HG02943 (cell line): Measurements from ENCODE around the gene ENTR1.
A peak's percentile ranks its signal among the peaks of the same experiment; 100 is the strongest.

Experiments used
- ATAC-seq: cut with Tn5 transposase; IDR thresholded peaks from one replicate; pipeline ENCODE4 v1.9.1; 2021; ENCODE audit warnings: mild to moderate bottlenecking, low read depth, moderate library complexity; ENCODE audit not compliant: unreplicated experiment

Gene ENTR1

DNA sequence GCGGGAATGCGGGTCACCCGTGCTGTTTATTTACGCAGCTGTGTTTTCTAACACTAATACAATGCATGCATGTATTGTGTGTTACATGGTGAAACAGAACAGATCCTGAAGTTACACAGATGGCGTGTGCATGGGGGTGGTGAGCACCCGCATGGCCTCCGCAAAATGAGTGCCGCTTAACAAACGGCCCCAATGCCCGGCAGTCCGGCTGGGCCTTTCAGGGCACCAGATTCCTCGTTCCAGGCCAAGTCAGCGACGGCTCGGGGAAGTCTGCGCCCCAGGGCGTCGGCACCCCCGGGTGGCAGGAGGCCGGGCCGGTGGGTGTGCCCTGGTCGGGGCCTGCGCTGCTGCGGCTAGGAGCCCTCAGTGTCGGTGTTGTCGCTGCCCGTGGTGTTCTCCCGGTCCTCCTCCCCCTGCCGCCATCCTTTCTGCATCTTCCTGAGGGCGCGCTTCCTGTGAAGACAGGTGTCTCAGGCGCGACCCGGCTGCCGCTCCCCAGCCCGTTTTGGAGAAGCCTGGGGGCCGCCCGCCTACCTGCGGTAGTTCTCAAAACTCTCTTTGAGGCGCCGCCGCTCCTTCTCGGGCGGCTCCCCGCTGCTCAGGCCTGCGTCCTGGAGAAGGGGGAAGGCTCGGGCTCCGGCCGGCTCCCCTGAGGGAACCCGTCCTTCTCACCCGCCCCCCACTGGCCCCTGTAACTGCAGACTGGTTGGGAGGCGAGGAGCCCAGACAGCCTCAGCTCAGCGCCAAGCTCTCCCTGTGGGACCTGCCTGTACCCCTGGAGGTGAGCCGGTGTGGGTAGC, 46.3 kb downstream of the ENTR1 start:
- no peak for ATAC-seq

DNA sequence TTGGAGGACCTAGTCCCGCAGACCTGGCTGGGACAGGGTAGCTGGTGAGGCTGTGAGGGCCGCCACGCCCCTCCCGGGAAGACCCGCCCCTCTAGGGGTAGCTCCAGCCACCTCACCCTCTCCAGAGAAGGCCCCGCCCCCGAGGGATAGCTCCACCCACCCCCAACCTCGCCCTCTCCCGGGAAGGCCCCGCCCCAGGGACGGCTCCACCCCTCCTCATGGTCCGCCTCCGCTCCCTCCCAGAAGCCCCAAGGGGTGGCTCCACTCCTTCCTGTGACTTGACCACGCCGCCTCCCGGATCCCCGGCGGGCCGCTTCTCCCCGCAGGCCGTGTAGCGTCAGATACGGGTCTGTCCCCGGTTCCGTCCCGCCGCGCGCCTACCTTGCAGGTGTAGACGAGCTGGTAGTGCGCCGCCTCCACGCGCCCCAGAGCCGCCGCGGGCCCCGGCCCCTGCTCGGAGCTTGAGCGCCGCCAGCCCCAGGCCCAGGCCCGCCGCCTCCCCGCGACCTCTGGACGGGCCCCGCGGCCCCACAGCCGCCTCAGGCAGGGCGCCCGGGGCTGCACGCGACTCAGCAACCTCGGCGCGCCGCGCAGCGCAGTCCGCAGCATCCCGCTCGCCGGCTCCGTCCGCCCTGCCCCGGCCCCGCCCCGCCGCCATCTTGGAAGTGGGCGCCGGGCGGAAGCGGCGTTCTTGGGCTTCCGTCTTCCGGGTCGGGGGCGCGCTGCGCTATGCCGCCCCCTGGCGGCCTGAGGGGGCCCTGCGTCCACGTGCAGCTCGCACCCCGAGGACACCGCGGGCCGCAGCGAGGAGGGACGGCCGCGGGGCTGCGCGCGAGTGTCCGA, 47.1 kb downstream of the ENTR1 start, which contains the start of gene DNLZ:
Gene DNLZ, minus strand, starts transcription at position 639 of the 843 bp plus-strand sequence. Its CDS starts 30 bp downstream, at position 609.
- ATAC-seq, result peak; percentile 63

DNA sequence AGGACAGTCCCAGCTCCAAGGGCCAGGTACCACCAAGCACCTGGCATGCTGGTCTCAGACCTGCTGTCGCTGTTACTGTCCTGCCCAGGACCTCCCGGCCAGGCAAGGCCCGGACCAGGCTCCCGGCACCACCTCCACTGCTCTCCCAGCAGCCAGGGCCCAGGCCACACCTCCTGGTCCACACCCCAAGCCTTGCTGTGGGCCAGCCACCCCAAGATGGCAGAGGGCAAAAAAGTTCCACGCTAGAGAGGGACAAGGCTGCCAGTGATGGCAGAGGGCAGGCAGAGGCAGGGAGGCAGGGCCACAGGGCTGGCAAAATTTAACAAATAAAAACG, 48.0 kb downstream of the ENTR1 start:
- ATAC-seq, result no peak

DNA sequence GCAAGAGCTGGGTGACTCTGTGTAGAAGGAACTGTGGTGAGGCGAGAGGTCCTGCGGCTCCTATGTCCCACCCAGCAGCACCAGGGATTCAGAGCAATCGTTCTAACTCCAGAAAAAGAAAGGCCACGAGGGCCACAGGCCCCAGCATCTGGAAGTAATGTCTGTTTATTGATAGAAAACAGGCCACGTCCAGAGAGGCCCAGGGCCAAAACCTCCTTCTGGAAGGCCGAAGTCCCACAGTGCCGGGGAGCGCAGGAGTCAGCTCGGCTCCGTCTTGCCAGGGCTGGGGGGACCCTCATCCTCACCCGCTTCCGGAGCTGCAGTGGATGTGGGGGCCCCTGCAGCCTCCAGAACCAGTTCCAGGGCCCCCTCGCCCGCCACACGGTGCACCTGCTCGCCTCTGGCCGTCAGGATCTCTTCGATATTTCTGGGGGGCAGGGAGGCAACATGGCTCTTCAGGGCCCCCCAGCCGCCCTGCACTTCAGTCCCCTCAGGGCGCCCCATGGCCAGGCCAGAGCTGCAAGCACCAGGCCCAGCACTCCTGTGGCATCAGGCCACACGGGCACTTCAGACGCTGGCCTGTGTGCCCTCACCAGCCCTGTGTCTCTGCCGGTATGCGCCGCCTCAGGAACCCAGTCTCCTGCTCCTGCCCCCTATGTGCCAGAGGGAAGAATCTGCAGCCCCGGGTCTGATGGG, 48.5 kb downstream of the ENTR1 start:
- ATAC-seq, result no peak

DNA sequence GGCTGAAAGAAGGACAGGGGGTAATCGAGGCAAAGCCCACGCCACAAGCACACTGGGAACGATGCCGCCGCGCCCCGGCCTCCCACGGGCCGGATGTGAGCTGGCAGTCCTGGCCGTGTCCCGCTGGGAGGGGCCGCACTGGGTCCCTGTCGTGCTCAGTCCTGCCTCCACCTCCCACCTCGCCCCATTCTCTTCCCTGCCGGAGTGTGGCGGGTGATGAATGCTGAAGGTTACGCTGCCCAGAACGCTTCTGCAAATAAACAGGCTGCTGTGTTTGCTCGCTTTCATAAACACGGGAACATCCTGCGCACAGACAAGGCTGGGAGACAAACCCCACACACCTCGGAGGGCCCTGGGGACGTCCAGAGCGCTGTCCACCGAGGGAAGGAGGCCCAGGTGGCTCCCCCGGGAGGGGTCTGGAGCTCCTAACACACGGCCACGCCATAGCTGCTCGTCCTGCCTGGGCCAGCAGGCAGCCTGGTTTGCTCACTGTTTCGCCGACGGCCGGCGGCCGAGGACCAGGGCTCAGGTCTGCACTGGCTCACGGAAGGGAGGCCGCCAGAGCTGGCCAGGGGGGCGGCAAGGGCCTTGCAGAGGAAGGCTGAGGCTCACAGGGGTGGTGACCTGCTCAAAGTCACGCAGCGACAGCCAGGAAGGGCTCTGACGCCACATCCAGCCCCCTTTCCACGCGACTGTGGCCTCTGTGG, 49.2 kb downstream of the ENTR1 start:
- ATAC-seq, result no peak

DNA sequence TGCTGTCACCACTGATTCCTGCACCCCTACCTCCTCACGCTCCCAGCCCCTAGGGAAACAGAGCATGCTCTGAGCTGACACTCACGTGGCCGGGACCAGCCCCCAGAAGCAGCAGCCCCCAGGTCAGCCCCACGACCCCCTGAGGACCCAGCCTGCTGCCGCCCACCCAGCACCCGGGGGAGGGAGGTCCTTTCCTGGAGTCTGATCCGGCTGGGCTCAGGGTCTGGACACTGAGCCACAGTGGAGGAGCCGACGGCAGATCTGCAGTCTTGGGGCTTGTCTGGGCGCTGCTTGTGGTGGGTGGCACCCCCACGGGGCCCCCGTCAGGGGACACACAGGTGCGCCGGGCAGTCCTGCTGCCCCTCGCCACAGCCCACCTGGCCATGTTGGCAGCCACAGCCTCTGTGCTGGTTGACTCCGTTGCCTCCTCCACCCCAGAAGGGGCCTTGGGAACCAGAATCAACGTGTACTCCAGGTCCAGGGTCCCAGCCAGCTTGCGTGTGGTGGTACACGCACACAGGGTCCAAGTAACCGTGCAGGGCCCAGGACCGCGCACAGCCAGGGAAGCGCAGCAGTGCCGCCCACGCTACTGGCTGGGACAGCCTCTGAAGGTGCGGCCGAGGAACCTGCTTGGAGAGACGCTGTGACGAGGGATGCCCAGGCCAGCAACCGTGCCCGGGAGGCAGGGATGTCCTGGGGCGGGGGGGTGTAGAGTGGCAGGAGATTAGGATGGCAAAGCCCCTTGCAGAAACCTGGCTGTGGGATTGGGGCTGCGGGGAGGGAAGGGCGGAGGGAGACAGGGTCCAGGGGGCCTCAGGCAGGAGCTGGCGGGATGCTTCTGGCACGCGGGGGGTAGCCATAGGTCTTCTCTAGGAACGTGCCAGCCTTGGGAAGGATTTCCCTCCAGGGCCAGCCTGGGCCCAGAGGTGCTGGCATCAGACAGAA, 50.4 kb downstream of the ENTR1 start:
- ATAC-seq, result no peak

DNA sequence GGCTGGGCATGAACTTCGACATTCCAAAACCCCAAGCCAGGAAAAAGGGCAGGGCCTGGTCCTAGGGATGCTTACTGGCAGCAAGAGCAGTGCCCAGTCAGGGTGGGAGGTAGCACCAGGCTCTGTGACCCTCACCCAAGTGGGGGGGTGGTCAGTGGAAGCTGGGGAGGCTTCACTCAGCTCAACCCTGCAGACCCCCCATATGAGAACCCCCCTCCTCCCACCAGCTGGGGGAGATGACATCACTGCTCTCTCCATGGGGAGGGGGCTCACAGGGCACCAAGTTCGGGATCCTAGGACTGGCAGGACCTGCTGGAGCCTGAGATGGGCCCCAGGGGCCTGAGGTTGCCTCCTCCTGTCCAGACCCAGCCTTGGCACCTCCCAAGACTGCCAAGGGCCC, 51.5 kb downstream of the ENTR1 start:
- ATAC-seq, result no peak

DNA sequence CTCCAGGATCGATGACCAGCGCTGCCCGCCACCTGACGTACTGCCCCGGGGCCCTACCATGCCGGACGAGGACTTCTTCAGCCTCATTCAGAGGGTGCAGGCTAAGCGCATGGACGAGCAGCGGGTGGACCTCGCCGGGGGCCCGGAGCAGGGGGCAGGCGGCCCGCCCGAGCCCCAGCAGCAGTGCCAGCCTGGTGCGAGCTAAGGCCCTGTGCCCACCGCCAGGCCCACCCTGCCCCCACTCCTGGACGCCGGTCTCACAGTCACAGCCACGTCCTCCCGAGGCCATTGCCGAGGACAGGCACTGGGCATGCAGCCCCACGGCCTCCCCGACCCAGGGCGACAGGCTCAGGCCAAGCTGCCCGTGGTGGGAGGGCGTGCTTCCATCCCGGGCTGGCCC, 52.4 kb downstream of the ENTR1 start:
- no peak for ATAC-seq

DNA sequence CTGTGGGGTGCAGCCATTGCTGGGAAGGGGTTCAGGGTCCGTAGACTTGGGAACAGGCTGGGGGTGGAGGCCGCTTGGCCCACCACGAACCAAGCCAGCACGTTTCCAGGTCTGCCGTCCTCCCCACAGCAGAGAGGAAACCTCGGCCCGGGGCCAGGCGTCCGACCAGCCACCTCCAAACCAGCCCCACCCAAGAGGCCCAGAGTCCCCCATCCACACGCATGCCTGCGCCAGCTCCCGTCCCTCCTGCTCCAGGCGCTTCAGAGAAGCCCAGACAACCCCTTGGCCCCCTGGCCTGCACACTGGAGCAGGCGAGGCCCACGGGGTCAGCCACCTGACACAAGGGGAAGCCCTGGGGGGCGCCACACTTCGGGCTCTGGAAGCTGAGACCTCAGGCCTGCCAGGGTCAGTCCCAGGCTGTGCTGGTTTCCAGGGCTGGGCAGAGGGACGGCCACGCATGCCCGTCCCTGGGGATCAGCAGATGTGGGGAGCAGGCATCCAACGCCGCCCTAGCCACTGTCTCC, 53.1 kb downstream of the ENTR1 start:
- no peak for ATAC-seq

DNA sequence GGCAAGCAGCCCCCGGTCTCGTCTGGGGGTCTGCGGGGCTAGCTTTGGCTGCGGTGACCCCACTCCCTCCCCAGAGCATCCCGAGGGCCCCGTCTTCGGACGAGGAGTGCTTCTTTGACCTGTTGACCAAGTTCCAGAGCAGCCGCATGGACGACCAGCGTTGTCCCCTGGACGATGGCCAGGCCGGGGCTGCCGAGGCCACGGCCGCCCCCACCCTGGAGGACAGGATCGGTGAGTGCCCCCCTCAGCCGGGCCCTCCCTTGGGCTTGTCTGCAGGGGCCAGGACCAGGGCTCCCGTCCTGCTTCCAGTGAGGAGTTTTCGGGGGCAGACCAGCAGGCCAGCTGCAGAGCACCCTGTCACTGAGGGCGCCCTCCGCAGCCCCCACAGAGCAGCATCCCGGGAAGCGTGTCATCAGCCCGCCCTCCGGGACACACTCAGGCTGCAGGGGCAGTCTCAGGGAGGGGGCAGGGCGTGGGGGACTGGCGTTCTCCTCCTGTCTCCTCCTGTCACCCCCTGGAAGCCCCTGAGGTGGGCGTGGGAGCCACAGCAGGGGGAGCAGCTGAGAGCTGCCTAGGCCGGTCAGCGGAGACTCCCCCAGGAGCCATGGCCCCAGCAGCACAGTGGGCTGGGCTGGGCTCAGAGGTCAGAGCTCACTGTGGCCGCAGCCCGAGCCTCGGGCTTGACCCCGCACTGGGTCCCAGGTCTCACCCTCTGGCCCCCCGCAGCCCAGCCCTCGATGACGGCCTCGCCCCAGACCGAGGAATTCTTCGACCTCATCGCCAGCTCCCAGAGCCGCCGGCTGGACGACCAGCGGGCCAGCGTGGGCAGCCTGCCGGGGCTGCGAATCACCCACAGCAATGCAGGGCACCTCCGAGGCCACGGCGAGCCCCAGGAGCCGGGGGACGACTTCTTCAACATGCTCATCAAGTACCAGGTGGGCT, 54.5 kb downstream of the ENTR1 start:
- no peak for ATAC-seq

DNA sequence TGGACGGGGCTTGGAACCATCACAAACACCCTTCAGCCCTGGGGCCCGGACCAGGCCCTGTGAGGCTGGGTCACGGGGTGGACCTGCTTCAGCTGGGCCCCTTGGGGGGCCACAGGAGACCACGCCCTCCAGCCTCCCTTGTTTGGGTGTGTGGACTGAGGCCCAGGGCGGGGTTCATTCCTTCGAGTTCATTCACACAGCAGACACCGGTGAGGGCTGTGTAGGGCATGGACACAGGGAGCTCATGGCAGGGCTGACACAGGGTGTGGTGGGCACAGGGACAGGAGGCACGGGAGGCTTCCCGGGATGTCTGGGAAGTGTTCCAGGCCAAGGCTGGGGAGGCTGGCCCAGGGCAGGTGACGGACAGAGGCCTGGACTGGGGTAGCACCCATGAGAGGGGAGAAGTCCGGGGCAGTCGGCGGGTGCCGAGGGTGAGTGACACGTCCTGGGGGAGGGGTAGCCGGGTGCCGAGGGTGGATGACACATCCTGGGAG, 55.8 kb downstream of the ENTR1 start:
- ATAC-seq, result no peak

DNA sequence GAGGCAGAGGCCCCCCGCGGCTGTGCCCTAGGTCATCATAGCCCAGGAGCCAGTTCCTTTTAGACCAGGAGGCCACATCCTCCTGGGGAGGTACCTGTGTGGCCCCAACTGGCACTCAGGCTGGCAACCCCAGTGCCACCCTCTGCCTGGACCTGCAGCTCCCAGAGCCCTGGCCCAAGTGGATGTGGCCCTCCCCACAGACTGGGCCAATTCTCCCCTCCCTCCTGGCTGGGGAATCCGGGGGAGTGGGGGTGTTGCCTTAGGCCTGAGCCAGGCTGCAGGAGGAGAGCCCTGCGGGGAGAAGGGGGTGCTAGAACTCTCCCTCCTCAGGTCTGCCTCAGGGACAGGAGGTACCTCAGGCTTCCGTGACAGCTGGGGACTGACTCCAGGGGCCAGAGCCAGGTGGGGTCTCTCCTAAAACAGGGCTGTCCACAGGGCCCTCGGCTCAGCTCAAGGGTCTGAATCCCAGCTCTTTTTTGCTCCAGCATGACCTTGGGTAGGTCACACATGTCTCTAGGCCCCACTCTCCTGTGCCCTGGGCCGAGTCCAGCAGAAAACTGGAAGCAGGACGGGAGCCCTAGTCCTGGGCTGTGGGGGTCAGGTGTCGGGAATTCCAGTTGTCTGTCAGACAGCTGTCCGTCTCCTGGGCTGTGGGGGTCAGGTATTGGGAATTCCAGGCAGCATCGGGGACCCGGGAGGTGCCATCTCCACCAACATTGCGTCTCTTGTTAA, 56.5 kb downstream of the ENTR1 start:
- ATAC-seq, result no peak

DNA sequence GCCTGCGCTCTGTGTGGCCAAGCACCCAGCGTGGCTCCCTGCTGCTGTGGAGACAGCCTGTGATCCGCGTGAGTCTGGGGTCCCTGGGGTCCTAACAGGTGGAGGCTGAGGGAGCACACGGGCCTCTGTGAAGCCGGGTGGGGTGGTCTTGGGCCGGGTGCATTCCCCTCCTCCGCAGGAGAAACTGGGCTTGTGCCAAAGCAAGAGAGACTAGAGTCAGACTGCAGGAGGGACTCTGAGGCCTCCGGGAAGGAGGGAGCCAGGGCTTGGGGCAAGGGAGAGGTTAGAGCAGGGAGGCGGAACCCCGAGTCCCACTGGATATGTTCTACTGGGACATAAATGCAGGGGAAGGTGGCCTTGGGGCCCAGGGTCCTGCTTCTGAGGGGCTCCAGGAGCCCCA, 57.3 kb downstream of the ENTR1 start:
- ATAC-seq, result no peak

DNA sequence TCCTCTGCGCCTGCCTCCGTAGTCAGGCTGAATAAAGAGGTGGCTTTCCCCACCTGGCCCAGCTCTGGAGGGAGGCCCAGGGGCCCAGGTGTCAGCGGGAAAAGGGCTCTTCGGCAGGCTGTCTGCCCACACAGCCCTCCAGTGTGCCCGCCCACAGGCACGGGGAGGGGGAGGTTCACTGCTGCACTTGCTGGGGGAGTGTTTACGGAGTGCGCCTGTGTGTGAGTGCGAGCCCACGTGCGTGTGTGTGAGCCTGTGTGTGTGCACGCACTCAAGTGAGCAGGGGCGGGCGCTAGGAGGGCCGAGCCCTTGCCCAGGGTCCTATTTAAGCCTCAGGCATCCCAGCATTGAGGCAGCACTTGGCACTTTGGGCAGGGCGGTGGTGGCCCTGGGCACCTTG, 57.7 kb downstream of the ENTR1 start:
- no peak for ATAC-seq
